NB4 (cell line): ENCODE results near the gene JAZF1.

Experiments used
- MYC ChIP-seq: IDR thresholded peaks from 2 replicates; pipeline ENCODE4 v1.6.1; 2011; ENCODE audit warnings: low read depth, low read length
- POLR2A ChIP-seq: IDR thresholded peaks from 2 replicates; pipeline ENCODE4 v1.6.1; 2011; ENCODE audit warnings: mild to moderate bottlenecking; ENCODE audit not compliant: insufficient read length; ENCODE audit errors: extremely low read depth
- TF ChIP-seq, protein P1 (sequence below): IDR thresholded peaks from one replicate; pipeline ENCODE4 v1.5.1; 2012; ENCODE audit warnings: low read depth, low read length
- TF ChIP-seq, protein P2 (sequence below): IDR thresholded peaks from 2 replicates; pipeline ENCODE4 v1.6.1; 2011; ENCODE audit warnings: low read depth, low read length

DNA sequence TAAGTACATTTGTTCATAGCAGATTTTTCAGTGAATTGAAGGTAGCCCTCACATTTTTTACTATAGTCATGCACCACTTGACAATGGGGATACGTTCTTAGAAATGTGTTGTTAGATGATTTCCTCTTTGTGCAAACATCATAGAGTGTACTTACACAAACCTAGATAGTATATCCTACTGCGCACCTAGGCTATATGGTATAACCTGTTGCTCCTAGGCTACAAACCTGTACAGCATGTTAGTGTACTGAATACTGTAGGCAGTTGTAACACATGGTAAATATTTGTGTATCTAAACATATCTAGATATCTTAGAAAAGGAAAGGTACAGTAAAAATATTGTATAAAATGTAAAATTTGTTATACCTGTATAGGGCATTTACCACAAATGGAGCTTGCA lies 399.4 kb downstream of the JAZF1 start:
- no peak for TF ChIP-seq POLR2A
- TF ChIP-seq, protein P1, sequence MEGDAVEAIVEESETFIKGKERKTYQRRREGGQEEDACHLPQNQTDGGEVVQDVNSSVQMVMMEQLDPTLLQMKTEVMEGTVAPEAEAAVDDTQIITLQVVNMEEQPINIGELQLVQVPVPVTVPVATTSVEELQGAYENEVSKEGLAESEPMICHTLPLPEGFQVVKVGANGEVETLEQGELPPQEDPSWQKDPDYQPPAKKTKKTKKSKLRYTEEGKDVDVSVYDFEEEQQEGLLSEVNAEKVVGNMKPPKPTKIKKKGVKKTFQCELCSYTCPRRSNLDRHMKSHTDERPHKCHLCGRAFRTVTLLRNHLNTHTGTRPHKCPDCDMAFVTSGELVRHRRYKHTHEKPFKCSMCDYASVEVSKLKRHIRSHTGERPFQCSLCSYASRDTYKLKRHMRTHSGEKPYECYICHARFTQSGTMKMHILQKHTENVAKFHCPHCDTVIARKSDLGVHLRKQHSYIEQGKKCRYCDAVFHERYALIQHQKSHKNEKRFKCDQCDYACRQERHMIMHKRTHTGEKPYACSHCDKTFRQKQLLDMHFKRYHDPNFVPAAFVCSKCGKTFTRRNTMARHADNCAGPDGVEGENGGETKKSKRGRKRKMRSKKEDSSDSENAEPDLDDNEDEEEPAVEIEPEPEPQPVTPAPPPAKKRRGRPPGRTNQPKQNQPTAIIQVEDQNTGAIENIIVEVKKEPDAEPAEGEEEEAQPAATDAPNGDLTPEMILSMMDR: no peak
- TF ChIP-seq, protein P2, sequence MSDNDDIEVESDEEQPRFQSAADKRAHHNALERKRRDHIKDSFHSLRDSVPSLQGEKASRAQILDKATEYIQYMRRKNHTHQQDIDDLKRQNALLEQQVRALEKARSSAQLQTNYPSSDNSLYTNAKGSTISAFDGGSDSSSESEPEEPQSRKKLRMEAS: no peak
- TF ChIP-seq MYC: no peak
